GM21529 (cell line): ENCODE data around the gene MVK.

Experiments used
- ATAC-seq: cut with Tn5 transposase; IDR thresholded peaks from one replicate; pipeline ENCODE4 v1.9.1; 2021; ENCODE audit not compliant: unreplicated experiment

Gene MVK

GRCh38 chr12:109605599-109606228, 32.1 kb downstream of the MVK start:
- ATAC-seq: no peak

GRCh38 chr12:109606320-109607028, 32.9 kb downstream of the MVK start:
- ATAC-seq: no peak

DNA sequence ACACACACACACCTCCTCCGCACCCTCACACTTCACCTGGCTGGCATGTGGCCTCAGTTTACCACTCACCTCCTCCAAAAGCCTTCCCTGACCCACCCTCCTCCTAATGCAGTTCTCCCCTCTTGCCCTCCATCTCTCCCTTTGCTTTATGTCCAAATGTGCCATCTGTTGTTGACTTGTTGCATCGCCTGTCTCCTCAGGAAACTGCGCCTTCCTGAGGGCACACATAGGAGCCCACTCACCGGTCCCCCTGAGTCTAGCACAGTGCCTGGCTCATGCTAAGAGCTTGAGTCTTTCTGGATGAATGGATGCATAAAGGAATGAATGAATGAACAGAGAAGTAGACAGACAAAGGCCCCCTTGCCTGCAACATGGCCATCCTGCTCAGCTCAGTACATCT, 34.0 kb downstream of the MVK start:
- ATAC-seq: no peak

DNA sequence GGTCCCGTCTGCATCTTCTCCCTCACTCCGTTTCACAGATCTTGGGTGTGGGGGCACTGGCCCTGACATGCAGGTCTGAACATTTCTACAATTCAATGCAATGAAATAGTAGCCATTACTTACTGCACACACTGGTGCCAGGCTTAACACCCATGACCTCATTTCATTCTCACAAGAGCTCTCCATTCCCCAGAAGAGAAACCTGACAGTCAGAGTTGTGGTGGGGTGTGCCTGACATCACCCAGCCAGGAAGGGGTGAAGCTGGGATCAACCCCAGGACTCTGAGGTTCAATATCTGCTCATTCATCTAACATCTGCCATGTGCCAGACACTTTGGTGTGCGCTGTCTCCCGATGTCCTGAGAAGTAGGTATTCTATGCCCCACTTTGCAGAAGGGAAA, 34.7 kb downstream of the MVK start:
- ATAC-seq: no peak

- ATAC-seq: no peak
Observed at GRCh38 chr12:109608793-109609192, 35.2 kb downstream of the MVK start.

DNA sequence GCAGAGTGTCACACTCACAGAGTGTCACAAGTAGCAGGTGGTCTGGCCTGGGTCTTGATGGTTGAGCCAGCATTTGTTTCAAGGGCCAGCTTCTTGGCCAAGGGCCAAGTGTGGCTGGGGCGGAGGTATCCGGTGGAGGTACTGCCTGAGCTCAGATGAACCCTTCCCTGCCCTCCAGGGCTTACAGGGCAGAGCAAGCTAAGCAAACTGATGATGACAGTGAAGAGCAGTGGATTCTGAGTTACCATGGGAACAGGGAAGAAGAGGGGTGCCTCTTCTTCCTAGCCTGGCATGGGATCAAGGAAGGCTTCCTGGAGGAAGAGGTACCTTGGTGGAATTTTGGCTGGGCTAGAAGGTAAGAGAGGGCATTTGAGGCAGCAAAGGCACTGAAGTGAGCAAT, 35.7 kb downstream of the MVK start:
- no peak for ATAC-seq

GRCh38 chr12:109610523-109610922, 36.9 kb downstream of the MVK start:
- ATAC-seq: no peak

DNA sequence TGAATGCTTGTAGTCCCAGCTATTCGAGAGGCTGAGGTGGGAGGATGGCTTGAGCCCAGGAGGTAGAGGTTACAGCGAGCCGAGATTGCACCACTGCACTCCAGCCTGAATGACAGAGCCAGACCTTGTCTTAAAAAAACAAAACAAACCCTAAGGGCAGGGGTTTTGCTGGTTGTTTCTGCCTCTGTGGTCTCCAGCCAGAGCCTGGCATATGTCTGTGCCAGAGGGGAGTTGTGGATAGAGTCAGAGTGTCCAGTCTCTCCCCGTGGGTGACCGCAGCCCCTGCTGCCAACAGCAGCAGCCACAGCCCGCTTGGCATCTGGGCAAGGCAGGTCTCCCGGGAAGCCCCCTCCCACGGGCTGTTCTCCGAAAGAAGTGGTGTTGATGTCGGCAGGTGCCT, 37.6 kb downstream of the MVK start:
- no peak for ATAC-seq

DNA sequence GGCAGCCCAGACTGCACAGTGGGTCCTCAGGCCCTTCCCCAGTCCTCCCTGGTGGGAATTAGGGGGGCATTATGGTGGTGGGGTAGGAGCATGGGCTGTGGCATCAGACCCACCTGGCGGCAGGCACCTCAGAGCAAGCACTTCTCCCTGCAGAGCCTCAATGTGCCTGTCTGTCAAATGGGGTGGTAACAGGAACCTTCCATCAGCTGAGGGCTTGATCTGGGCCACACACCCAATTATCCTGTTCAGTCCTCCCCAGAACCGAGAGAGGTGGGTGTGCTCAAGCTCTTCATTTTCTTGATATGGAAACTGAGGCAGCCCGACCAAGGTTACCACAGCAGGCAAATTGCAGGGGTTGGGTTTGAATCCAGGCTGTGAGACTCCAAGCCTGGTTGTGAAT, 38.4 kb downstream of the MVK start:
- no peak for ATAC-seq

DNA sequence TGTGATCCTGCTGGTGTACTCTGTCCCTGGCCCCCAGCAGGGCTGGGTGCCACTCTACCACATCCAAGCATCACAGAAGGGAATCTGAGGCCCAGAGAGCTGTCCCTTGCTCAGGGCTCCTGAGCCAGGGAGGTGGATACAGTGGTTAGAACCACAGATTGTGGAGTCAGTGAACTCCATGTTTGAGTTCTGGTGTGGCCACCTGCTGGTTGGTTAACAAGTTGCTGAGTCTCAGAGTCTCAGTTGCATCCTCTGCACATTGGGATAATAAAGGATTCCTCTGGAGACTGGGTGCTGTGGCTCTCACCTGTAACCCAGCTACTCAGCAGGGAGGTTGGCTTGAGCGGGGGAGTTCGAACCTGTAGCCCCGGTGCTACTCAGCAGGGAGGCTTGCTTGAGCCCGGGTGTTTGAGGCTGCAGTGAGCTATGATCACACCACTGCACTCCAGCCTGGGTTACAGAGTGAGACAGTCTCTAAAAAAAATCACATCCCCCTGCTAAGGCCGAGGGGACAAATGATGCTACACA, 39.4 kb downstream of the MVK start:
- ATAC-seq: no peak

DNA sequence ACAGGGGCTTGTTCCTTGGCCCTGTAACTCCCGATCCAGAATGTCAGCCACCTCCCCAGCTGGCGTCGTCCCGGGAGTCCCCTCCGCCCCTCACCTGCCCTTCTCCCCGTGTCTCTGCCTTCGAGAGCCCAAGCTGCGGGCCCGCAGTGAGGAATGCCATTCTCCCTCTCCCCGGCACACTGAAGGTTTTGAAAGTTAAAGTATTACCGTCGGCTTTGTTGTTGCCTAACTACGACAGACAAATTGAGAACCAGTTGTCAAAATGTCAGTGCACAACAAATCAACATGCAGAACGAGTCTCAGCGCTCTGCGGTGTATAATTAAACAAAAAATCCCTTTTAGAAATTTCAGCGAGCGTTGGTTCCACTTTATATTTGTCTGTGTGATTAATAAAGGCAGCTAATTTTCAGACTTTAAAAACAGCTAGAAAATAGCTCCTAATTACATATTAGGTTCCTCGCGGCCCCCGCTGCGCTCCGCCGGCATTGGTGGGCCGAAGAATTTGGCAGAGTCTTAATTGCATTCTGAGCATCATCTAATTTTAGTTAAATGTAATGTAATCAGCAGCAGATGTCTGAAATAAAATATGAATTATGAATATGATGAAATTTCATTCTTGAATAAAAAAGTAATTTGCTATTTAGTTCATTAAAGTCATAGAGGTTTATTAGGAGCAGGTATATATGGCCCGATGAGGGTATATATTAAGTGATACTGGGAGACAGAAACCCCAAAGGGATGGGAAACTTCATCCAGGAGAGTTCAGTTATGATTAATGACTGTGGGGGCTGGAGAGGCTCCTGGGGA, 40.3 kb downstream of the MVK start:
- no peak for ATAC-seq

- no peak for ATAC-seq
Observed at GRCh38 chr12:109615556-109616229, 42.1 kb downstream of the MVK start.

GRCh38 chr12:109617491-109617890, 43.9 kb downstream of the MVK start:
- no peak for ATAC-seq

- ATAC-seq: no peak
Observed at GRCh38 chr12:109618082-109618481, 44.5 kb downstream of the MVK start.

DNA sequence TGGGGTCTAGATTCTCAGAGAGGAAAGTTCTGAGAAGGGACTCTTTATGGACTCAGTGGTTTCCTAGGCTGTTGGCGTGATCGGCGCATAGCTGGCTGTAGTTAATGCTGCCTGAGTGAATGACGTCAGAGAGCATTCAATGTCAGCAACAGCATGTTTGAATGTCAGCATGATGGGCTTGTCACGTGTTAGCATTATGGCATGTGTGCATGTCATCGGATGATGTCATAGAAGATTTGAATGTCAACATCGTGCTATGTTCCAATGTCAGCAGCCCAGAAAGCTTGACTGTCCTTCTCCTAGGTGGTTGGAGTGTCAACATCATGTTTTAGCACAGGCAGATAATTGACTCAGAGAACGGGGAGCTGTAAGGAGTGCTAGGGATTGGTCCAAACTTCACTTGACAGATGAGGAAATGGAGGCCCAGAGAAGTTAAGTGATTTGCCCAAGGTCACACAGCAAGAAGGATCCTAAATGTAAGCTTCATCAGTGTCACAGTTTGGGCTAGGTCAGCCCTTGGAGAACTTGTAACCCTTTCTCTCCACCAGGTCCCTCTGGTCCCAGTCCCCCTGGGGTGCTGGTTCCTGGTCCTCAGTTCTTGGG, 45.5 kb downstream of the MVK start:
- no peak for ATAC-seq

DNA sequence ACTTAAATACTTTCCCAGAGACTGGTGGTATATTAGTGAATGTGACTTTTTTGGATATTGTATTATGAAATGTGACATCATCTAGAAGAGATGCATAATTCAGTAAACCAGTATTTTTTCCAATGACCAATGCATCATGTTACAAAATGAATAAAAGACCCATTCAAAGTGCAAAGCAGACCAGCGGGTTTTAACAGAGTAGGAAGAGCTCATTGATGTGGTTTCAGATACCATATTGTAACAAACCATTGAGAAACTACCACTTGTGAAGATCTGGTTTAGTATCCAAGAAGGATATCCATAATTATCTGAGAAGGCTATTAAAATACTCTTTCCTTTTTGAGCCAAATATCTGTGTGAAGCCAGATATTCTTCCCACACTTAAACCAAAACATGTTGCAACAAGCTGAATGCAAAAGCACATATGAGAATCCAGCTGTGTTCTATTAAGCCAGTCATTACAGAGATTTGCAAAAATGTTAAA, 47.7 kb downstream of the MVK start:
- no peak for ATAC-seq

DNA sequence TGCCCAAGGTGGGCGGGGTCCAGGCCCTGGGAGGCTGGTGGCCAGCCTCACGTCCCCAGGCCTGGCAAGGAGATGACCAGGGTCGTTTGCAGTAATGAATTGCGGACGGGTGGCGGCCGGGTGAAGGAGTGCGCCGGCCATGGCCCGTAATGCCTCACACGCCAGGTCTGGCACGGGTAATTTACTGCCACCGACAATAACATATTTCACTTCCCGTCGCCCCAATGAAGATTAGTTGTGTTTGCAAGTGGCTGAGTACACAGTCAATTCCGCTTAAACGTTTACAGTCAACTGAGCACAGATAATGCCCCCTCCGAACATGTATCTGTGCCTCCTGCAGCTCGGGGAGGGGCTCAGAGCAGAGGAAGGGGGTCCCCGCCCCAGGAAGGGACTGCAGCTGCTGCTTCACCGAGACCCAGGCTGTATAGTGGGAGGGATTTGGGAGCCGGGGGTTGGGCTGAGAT, 48.3 kb downstream of the MVK start:
- ATAC-seq: no peak

DNA sequence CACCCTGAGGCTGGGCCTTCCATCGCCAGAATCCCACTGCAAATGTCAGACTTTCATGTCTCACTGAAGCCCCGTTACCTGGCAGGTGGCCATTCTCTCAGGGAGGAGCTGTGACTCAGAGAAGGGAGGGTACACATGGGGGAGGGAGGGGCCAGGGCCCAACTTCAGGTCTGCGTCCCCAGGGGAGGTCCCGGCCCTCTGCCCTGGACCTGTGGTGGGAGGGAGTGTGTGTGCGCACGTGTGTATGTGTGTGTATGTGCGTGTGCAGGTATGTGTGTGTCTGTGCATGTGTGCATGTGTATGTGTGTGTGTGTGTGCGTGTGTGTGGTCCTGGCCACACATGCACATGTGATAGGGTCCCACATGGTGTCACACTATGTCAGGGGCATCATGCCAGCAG, 50.9 kb downstream of the MVK start:
- no peak for ATAC-seq

DNA sequence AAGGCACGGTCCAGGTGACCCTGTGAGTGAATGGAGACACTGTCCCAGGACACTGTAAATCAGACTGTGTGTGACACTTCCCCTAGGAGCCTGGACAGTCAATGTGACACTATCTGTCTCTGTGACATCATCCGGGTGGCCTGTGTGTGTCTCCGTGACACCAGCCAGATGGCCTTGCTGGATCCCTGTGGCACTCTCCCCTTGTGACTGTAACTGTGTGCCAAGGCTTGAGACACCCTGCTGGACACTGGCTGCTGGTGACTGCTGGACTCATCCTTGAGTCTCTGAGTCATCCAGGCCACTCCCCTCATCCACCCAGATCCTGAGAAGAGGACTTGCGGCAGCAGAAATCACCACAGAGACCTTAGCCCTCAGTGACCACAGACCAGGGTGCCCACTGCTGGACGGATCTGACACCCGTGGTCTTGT, 51.6 kb downstream of the MVK start:
- ATAC-seq: no peak

DNA sequence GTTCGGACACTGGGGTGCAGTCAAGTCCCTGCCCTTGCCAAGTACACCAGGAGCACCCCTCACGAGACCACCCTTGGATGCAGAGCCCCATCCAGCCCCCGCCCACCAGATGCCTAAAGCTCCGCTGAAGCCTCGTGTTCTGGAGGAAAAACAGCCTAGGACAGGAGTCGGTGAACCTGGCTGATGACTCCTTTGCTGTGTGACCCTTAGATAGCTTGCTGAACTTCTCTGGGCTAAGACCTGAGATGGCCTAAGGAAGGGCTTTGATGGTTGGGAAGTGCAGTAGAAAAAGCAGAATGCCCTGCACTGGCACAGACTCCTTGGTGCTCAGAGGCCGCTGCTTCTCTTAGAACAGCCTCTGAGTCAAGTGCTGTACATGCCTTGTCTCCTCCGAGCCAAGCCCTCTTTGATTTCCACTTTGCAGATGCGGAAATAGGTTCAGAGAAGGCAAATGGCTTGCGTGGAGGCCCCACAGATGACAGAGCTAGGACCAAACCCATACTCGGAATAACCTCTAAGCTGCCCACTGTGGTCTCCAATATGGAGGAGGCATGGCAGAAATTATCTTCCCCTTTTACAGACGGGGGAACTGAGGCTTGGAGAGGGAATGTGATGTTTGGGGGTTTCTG, 52.3 kb downstream of the MVK start:
- no peak for ATAC-seq
